ENCODE results near the gene DCTN1. TPM values are rescaled to one million over a fixed set of nuclear protein-coding genes. Genes with fewer than 3 reads are reported as not detected.

Gene DCTN1
- total RNA-seq, 4 donors from 2014 or later, result 109 to 134 (median 122) TPM

DNA sequence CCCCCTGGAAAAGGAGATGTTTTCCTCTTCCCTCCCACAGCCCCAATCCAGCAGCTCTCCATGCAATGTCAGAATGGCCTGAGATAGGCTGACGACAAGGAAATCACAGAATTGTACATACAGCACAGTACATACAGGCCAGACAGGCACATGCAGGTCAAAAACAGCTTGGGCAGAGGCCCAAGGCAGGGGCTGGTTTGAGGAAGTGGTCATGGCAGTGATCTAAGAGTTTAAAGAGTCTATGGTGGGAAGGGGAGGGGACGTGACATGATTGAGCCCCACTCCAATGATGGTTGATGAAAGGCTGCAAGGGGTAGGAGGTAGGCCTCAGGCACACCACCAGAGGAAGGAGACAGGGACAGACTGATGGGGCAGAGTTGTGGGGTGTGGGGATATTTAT lies 4.3 kb downstream of the DCTN1 start:
- Histone ChIP-seq H3K4me3 (no peak overlapping the region), H3K27me3 (no peaks in the 10 kb centered on the region), H3K36me3 (peaks cover 0 to 12% (median 4%) of the 10 kb centered on the region in 4 donors), H3K4me1 (peaks cover 10 to 35% (median 26%) of the 10 kb centered on the region in 4 donors), H3K27ac (no peak overlapping the region), H3K9me3 (no peaks in the 10 kb centered on the region)
- in situ Hi-C loops (cut with MboI; ENCODE audit: low pct_ligation_motif_present in 1 of 4, low pct_unique_long_range_greater_than_20kb in 1 of 4, low sequenced_read_pairs in 3 of 4), result no loop called here
- 90% methylated on average over 2 of the region's 2 CpGs; no CpG with 5 or more reads in 1 of the 2 donors for WGBS, 2 donors (ENCODE audit: low coverage in 1 of 2)
- TF ChIP-seq EP300 (IDR thresholded peaks at IDR 0.05; ENCODE audit: low read depth), result no peak
- no peak for TF ChIP-seq POLR2A (IDR thresholded peaks at IDR 0.05)
- TF ChIP-seq POLR2AphosphoS5 (IDR thresholded peaks at IDR 0.05), result no peak
- TF ChIP-seq, protein P1, sequence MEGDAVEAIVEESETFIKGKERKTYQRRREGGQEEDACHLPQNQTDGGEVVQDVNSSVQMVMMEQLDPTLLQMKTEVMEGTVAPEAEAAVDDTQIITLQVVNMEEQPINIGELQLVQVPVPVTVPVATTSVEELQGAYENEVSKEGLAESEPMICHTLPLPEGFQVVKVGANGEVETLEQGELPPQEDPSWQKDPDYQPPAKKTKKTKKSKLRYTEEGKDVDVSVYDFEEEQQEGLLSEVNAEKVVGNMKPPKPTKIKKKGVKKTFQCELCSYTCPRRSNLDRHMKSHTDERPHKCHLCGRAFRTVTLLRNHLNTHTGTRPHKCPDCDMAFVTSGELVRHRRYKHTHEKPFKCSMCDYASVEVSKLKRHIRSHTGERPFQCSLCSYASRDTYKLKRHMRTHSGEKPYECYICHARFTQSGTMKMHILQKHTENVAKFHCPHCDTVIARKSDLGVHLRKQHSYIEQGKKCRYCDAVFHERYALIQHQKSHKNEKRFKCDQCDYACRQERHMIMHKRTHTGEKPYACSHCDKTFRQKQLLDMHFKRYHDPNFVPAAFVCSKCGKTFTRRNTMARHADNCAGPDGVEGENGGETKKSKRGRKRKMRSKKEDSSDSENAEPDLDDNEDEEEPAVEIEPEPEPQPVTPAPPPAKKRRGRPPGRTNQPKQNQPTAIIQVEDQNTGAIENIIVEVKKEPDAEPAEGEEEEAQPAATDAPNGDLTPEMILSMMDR (IDR thresholded peaks at IDR 0.05), result no peak
- intact Hi-C loops (cut with DNase I; ENCODE audit: low total_unique reads), result no loop called here
- DNase-seq, result no peak

- DNase-seq, result peak; percentile 70
- Histone ChIP-seq H3K27ac (peak overlapping the region; percentile 32 to 69 (median 58)), H3K4me1 (peaks cover under 1 to 23% (median 15%) of the 10 kb centered on the region in 4 donors), H3K4me3 (peak overlapping the region in 3 of 4 donors; percentile 0 to 33 (median 21)), H3K27me3 (no peaks in the 10 kb centered on the region), H3K9me3 (no peaks in the 10 kb centered on the region), H3K36me3 (peaks cover 0 to 23% (median 8%) of the 10 kb centered on the region in 4 donors)
- WGBS, 2 donors (ENCODE audit: low coverage in 1 of 2), result 80 to 90% methylated on average over 4 to 19 of the region's 19 CpGs
- TF ChIP-seq POLR2A (IDR thresholded peaks at IDR 0.05) (peak; percentile 27), EP300 (IDR thresholded peaks at IDR 0.05; ENCODE audit: low read depth) (no peak), POLR2AphosphoS5 (IDR thresholded peaks at IDR 0.05) (peak in 1 of 3 donors; percentile 20)
- TF ChIP-seq, protein P1 (IDR thresholded peaks at IDR 0.05), result no peak
- intact Hi-C loops (cut with DNase I; ENCODE audit: low total_unique reads) (no loop called here), in situ Hi-C loops (cut with MboI; ENCODE audit: low pct_ligation_motif_present in 1 of 4, low pct_unique_long_range_greater_than_20kb in 1 of 4, low sequenced_read_pairs in 3 of 4) (no loop called here)
Observed at GRCh38 chr2:74374509-74375205, 5.5 kb downstream of the DCTN1 start.

- peak overlapping the region in 2 of 4 donors; percentile 21 to 33 for H3K4me3 ChIP-seq
- no peak for TF ChIP-seq POLR2AphosphoS5 (IDR thresholded peaks at IDR 0.05)
- DNase-seq, result no peak
- H3K27ac ChIP-seq, result peak overlapping the region; percentile 32 to 69 (median 58)
- 69% methylated on average over 8 of the region's 8 CpGs; no CpG with 5 or more reads in 1 of the 2 donors for WGBS, 2 donors (ENCODE audit: low coverage in 1 of 2)
- in situ Hi-C loops (cut with MboI; ENCODE audit: low pct_ligation_motif_present in 1 of 4, low pct_unique_long_range_greater_than_20kb in 1 of 4, low sequenced_read_pairs in 3 of 4) (no loop called here), intact Hi-C loops (cut with DNase I; ENCODE audit: low total_unique reads) (no loop called here)
- no peaks in the 10 kb centered on the region for H3K9me3 ChIP-seq
- no peaks in the 10 kb centered on the region for H3K27me3 ChIP-seq
- H3K4me1 ChIP-seq, result peaks cover 0 to 17% (median 10%) of the 10 kb centered on the region in 4 donors
- H3K36me3 ChIP-seq, result peaks cover 0 to 28% (median 9%) of the 10 kb centered on the region in 4 donors
Observed at GRCh38 chr2:74373985-74374384, 6.1 kb downstream of the DCTN1 start.

GRCh38 chr2:74373221-74373676 lies 6.9 kb downstream of the DCTN1 start:
- intact Hi-C loops (cut with DNase I; ENCODE audit: low total_unique reads), result no loop called here
- DNase-seq, result peak; percentile 79
- Histone ChIP-seq H3K27me3 (no peaks in the 10 kb centered on the region), H3K27ac (peak overlapping the region; percentile 35 to 69 (median 58)), H3K36me3 (peaks cover 0 to 36% (median 12%) of the 10 kb centered on the region in 4 donors), H3K4me3 (no peak overlapping the region), H3K4me1 (peaks cover 0 to 16% (median 10%) of the 10 kb centered on the region in 4 donors), H3K9me3 (no peaks in the 10 kb centered on the region)
- in situ Hi-C loops (cut with MboI; ENCODE audit: low pct_ligation_motif_present in 1 of 4, low pct_unique_long_range_greater_than_20kb in 1 of 4, low sequenced_read_pairs in 3 of 4), result no loop called here
- TF ChIP-seq POLR2A (IDR thresholded peaks at IDR 0.05), result no peak
- WGBS, 2 donors (ENCODE audit: low coverage in 1 of 2), result 70% methylated on average over 5 of the region's 5 CpGs; no CpG with 5 or more reads in 1 of the 2 donors

GRCh38 chr2:74372674-74373073 lies 7.4 kb downstream of the DCTN1 start:
- no peaks in the 10 kb centered on the region for H3K27me3 ChIP-seq
- intact Hi-C loops (cut with DNase I; ENCODE audit: low total_unique reads), result no loop called here
- no peak for DNase-seq
- TF ChIP-seq POLR2AphosphoS5 (IDR thresholded peaks at IDR 0.05), result no peak
- TF ChIP-seq, protein P1 (IDR thresholded peaks at IDR 0.05), result no peak
- no peak for TF ChIP-seq POLR2A (IDR thresholded peaks at IDR 0.05)
- no peak for TF ChIP-seq EP300 (IDR thresholded peaks at IDR 0.05; ENCODE audit: low read depth)
- no peaks in the 10 kb centered on the region for H3K9me3 ChIP-seq
- WGBS, 2 donors (ENCODE audit: low coverage in 1 of 2), result 85 to 89% methylated on average over 6 of the region's 6 CpGs
- H3K36me3 ChIP-seq, result peaks cover 0 to 39% (median 15%) of the 10 kb centered on the region in 4 donors
- H3K27ac ChIP-seq, result peak overlapping the region in 1 of 4 donors; percentile 56
- H3K4me1 ChIP-seq, result peaks cover 0 to 16% (median 10%) of the 10 kb centered on the region in 4 donors
- no peak overlapping the region for H3K4me3 ChIP-seq
- in situ Hi-C loops (cut with MboI; ENCODE audit: low pct_ligation_motif_present in 1 of 4, low pct_unique_long_range_greater_than_20kb in 1 of 4, low sequenced_read_pairs in 3 of 4), result no loop called here
